ENCODE data around the gene PPP1R7.
A peak's percentile ranks its signal among the peaks of the same experiment; 100 is the strongest.

PPP1R7 gene

DNA sequence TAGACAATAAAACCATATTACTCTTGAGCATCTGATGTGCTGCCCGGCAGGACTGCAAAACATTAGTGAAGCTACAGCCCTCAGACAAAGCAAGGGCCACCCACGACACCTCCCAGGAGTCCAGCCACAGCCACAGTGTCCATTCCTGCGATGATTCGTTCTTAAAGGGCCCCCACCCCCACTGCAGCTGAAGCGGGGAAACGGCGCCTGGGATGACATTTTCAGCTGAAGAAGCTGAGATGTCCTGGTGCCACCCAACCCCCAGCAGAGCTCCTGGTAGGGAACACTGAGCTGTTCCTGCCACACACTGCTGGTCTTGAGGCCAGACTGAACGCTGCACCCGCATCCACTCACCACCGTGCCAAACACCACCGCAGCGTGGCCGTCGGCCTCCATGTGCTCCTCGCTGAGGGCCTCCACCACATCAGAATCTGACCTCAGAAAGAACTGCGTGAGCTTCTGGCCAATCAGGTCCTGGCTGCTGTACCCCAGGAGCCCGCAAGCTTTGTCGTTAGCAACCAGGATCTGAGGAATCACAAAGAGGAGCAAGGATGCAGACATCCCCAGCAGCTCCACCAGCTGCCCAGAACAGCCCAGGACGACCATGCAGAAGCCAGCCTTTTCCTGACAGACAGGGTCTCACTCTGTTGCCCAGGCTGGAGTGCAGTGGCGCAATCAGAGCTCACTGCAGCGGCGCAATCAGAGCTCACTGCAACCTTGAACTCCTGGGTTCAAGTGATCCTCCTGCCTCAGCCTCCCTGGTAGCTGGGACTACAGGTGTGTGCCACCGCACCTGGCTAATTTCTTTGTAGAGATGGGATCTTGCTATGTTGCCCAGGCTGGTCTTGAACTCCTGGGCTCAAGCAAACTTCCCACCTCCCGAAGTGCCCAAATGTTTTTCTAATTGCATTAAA lies 10.5 kb upstream of the PPP1R7 start:
- no peak for DNase-seq (ENCODE audit: low read depth in 2 of 2)

DNA sequence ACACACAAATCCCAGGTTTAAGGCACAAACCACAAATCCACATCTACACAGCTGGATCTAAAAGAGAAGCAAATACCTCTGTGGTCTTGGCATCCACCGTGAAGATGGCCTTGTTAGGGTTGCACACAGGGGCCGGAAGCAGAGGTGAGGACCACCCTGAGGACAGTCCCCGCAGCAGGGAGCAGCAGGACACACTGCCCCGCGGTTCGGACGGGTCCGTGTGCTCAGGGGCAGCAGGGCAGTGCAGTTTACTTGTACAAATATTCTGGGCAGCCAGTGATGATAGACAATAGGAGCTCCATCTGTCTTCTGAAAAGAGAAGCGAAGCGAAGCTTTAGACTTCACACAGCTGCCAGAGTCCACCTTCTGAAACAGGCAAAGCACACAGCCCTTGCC lies 9.8 kb upstream of the PPP1R7 start:
- no peak for DNase-seq (ENCODE audit: low read depth in 2 of 2)

DNA sequence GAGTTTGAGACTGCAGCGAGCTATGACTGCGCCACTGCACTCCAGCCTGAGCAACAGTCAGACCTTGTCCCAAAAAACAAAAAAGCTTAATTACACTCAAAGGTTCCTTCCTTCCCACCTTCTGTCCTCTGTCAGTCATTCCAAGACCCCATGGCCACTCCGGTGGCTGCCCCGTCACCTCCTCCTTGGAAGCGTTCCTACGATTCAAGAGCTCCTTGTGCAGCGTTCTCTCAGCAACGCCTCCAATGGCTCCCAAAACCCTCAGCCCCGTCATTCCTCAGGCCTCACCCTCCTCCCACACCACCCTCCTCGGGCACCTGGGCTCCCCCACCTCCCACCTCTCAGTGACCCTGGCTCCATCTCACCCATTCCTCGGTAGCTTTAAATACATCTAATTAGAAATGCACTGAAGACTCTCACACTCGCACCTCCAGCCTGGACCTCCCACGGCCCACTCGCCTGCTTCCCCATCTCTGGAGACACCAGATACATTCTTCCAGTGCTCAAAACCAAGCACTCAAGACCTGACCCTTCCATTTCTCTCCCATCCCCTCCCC lies 9.0 kb upstream of the PPP1R7 start:
- DNase-seq (ENCODE audit: low read depth in 2 of 2) = no peak

DNA sequence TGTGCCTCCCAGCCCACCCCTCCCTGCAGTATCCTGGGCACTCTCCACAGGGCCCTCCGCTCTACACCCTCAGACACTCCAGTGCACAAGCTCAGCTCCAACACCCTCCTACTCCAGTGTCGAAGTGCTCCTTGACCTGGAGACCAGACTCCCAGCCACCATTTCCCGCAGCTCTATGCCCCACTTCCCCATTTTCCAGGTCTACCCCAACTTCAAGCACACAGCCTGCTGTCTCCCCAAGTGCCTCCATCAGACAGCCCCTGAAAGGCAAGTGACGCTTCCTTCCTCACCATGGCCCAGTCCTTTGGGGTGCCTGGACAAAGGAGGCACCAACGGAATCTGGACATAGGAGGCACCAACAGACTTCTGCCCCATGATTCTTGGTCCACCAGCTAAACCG lies 8.2 kb upstream of the PPP1R7 start:
- DNase-seq (ENCODE audit: low read depth in 2 of 2) = no peak

DNA sequence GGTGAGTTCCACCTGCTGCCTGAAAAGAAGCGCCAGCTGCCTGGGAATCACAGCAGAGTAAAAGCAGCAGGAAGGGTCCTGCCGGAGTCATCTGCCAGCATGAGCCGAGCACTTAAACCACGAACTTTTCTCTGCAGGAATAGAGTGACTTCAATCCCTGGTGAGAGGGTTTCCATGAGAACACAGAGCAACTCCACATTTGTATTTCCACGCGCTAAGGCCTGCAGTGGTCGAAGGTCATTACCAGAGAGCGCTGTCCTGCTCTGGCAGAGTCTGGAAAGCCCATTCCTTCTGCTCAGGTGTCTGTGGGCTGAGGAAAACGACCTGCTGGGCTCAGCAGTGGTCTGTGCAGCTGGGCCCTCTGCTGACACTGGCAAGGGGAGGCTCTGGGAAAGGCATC lies 7.7 kb upstream of the PPP1R7 start:
- no peak for DNase-seq (ENCODE audit: low read depth in 2 of 2)

DNA sequence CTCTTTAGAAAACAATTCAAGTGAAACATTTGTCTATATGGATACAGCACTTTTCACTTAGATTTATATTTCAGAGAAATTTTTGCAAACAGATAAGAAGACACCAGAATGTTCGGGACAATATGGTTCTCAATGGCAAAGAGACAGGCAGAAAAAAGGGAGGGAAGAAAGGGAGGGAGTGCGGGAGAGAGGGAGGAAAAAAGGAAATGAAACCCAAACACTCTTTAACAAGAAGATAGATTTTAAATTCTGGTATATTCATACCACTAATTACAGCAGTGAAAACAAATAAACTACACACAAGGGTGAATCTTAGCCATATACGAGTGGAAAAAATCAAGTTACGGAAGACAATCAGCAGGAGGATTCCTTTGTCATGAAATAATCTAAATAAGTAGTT lies 4.0 kb upstream of the PPP1R7 start:
- DNase-seq (ENCODE audit: low read depth in 2 of 2) = no peak

DNA sequence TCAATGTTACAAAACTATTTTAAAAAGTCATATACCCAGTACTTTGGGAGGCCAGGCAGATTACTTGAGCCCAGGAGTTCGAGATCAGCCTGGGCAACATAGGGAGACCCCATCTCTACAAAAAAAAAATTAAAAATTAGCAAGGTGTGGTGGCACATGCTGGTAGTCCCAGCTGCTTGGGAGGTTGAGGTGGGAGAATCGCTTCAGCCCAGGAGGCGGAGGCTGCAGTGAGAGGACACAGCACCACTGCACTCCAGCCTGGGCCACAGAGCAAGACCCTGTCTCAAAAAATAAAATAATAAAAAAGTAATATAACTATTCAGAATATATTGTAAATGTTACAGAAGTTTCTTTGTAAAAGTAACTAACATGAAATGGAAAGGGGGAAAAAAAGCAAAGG lies 2.9 kb upstream of the PPP1R7 start:
- no peak for DNase-seq (ENCODE audit: low read depth in 2 of 2)

DNA sequence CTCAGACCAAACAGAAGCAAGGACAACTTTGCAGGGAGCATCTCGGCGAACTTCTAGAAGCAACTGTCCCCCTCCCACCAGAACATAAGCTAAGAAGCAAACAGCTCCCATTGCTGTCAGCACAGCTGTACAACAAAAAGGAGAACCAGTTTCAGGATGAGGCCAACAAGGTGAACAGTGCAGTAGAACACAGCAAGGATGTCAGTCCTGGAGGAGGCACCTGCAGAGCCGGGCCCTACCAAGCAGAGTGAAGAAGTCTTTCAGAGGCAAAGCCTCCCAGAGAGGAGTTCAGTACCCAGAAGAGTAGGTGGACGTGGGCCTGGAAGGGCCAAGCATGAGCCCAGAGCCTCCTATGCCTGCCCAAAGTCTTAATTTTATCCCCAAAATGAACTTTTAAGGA lies 2.0 kb upstream of the PPP1R7 start:
- no peak for DNase-seq (ENCODE audit: low read depth in 2 of 2)

DNA sequence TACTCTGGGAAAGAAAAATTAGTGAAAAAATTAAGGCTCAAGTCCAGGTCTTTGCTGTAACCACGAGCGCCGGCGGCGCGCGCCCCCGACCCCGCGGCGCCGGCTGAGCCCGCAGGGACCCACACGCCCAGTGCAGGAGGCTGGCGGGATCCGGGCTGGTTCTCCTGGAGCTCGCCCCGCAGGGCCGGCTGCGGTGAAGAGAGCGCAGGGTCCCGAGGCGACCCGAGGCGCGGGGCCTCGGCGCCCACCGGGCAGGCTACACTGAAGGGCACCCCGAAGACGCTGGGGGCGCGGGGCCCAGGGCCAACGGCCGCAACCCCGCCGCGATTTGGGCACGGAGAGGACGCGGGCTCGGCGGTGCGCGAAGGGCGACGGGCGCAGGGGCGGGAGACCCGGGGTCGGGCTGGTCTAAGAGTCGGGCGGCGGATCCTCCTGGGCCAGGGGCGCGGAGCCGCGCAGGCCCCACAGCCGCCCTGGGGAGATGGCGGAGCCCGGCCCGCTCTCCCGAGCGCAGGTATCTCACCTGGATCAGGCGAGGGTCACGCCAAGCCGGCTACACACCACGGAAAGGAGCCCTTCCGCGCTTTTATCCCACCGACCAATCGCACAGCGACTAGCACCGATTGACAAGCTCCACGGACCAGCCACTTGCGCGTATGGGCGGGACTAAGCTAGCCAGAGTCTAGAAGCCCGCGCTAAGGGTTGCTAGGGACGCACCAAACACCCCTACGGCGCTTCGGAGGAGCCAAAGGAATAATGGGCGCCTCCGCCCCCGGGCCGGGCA lies 1.2 kb upstream of the PPP1R7 start, which contains the start of gene PASK:
Gene PASK (minus strand): TSS at position 582 of the 784 bp plus-strand sequence. CDS start 6,440 bp downstream, outside the sequence.
- peak; percentile 89 to 94 for DNase-seq (ENCODE audit: low read depth in 2 of 2)

DNA sequence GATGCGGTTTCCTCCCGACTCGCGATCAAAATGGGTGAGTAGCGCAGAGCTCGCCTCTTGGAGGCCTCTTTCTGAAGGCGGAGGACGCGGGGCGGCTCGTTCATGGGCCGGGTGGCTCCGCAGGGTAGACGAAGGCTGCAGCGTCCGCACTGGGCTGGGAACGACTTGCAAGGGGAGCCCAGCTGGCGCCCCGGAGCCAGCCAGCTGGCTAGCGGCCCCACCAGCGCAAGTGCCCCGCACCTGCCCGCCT lies 667 bp upstream of the PPP1R7 start:
- no peak for DNase-seq (ENCODE audit: low read depth in 2 of 2)

DNA sequence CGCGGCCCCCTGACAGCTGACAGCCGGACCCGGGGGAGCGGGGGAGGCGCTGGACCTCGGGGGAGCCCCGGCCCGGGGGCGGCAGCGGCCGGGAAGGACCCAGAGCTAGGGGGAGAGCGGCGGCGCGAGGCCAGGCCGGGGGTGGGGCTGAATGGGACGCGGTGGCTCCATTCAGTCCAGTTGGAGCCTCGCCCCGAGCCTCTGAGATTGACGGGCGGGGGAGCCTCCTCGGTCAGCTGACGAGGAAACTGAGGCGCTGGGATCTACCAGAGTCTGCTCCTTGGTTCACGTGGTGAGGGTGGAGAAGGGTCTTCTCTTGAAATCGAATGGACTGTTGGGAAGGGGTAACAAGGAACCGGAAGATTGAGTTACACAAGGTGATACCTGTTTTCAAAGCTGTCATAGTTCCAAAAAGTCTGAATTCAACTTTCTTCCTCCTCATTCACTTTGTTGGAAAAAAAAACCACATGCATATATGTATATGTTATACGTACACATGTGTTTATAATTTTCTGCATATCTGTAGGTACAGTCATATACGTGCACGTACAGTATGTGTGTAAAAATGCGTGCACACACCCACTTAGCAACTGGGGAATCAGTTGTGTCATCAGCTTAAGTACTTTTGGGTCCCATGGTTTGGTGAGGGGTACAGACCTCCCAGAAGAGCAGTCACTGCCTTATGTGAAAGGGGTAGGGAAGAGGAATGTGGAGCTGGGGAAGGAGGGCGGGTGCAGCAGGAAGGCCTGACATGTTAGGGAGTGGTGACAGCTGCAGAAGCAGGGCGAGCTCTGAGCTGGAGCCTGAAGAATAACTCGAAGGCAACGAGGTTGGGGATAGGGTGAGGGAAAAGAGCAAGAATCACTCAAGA lies 628 bp downstream of the PPP1R7 start:
- DNase-seq (ENCODE audit: low read depth in 2 of 2) = no peak

DNA sequence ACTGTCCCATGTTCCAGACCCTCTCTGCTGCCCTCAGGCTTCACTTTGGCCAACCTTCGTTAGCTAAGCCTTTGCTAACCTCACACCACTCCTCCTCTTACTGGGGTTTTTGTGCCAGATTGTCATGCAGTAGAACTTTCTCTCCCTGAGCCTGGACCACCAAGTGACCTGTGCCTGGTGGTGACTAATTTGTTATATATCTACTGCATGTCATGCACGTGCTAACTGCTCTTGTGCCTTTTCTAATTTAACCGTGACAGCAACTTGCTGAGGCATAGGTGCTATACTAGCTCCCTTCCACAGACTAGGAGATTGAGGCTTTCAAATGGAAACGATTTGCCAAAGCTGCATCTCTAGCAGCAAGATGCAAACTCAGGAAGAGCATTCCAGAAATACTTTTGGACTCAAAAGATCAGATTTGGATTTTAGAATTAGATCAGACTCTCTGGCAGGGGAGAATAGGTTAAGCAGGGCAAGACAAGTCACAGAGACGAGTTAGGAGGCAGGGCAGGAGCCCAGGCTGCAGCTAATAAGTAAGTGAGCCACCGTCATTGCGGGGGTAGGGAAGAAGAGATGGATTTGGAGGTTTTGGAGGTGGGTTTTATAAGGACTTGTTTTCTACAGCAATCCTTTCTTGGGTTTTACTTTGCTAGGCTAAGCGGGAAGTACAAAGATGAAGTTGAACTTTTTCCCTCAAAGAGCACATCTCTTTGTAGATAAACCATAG lies 1.8 kb downstream of the PPP1R7 start:
- no peak for DNase-seq (ENCODE audit: low read depth in 2 of 2)

DNA sequence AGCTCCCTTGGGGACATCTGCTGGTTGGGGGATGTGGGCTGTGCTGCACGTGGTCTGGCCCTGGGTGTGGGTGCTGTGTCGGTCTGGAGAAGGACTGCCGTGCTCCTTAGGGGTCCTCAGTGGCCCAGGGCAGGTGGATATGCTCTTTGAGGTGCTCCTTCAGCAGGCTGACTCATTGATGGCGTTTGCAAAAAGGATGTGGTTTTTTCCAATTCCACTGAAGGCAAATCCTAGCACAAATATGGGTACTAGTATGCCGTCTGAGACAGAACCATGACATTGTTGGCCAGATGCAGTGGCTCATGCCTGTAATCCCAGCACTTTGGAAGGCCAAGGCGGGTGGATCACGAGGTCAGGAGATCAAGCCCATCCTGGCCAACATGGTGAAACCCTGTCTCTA lies 3.3 kb downstream of the PPP1R7 start:
- no peak for DNase-seq (ENCODE audit: low read depth in 2 of 2)

DNA sequence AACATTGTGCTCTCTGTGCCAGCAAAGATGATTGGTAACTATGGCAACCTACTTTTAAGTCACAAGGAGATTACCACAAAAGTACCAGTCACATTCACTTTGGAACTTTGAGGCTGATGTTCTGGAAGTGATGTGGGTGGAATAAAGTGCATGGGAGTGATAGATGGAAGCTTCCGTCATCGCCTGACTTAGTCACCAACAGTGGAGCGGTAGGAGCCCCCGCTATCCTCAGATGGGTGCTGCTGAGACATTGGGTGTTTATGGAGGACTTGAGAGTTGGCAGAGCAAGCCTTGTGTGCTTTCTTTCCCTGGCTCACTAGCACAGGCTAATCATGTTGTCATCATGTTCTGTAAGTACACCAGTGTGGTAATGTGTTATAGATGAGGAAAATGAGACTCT lies 4.6 kb downstream of the PPP1R7 start:
- DNase-seq (ENCODE audit: low read depth in 2 of 2) = peak in 1 of 2 donors; percentile 47

DNA sequence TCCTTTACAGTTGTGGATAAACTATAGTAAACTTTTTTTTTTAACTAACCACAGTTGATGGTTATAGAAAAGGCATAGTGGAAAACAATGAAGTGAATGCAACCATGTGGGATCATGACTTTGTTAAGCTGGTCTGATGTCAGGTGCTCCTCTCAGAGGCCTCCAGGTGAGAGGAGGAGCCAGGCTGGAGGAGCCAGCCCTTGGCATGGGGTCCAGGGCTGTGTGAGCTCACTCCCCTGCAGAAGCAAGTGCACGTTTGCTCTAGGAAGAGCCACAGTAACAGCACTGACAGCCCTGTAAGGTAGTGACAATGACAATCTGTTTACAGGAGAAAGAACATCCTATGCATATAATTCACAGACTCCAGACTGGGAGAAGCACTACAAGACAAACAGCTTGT lies 5.7 kb downstream of the PPP1R7 start:
- no peak for DNase-seq (ENCODE audit: low read depth in 2 of 2)

DNA sequence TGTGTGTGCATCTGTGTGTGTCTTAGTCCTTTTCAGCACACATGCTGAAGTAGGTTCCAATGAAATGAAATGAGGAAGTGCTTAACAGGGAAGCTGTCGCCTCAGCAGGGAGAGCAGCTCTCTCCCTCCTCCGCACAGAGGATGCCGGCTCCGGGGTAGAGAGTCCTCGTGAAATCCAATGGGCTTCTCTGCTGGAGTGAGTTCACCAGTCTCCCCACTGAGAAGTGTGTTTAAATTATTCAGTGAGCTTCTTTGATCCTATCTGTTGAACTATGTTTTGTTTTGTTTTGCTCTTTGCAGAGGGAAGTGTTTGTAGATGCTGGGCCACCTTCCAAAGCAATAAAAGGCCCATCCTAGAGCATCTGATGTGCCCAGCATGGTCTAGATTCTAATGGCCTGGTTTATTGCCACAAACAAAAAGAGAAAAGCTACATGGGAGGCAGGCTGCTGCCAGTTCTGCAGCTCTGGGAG lies 6.7 kb downstream of the PPP1R7 start:
- DNase-seq (ENCODE audit: low read depth in 2 of 2) = no peak

DNA sequence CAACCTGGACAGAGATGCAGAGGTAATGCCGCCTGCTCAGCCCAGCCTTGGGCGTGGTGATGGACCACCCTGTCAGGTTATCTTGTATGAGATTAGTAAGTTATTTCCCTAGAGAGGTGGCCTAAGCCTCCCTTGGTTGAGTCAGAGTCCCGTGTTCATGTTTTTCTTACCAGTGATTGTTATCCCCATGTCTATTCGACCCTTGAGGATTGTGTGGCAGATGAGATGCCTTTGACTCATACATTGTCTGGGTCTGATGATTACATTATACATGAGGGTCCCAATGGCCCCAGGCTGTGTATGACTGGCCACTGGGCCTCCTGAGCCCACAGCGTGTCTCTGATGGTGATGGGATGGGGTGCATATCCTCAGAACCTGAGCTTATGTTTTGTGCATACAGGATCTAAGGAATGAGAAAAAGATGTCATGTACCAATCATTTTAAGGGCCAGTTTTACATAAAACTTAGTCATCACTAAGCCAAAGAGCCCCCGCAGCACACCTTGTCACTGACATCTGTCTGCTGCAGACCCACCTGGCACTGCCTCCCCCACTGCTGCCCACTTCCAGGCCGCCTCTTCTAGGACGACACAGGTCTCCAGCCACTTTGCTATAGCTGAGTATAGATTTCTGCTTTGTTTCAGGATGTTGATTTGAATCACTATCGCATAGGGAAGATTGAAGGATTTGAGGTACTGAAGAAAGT lies 7.7 kb downstream of the PPP1R7 start:
- no peak for DNase-seq (ENCODE audit: low read depth in 2 of 2)

DNA sequence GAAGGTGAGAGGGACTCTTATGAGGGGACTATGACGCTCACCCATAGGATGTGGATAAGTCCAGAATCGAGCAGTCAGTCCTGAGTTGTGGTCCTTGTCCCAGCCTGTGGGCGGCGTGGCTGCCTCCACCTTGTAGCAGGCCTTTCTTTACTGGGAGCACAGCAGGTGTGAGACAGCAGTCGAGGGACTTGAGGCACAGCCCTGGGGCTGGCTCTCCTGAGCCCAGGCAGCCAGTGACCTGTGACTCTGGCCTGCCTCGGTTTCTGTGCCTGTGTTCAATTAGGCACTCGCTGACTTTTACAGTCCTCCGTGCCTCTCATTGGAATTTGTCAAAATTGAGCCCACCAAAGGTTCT lies 8.3 kb downstream of the PPP1R7 start:
- DNase-seq (ENCODE audit: low read depth in 2 of 2) = no peak

DNA sequence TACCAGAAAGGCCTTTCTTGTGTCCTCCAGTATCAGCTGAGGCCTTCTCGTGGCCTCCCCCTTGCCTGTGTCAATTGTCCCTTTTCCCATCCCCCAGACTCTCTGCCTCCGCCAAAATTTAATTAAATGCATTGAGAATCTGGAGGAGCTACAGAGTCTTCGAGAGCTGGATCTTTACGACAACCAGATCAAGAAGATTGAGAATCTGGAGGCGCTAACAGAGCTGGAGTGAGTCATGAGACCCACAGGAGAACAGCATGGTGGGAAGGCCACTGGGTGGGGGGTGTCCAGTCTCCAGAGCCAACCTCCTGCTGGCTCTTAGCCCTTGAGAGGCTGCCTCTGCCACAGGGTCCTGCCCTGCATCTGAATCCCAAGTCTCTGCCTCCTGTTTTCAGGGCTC lies 8.8 kb downstream of the PPP1R7 start:
- DNase-seq (ENCODE audit: low read depth in 2 of 2) = no peak

DNA sequence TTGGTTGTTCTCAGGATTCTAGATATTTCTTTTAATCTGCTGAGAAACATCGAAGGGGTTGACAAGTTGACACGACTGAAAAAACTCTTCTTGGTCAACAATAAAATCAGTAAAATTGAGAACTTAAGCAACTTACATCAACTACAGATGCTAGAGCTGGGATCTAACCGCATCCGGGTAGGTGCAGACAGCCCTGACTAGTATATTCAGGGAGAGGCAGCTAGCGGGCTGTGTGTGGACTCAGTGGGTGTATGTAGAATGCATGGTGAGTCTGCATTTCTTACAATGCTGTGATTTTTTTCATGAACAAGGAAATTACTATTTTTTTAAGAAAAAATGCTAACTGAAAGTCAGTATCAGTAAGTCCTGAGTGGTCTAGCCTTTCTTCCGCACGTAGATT lies 10.1 kb downstream of the PPP1R7 start:
- DNase-seq (ENCODE audit: low read depth in 2 of 2) = no peak

All from stimulated activated CD8-positive, alpha-beta memory T cell treated with anti-CD3 and anti-CD28 coated beads, Interleukin-15, amount 100 ng/mL, for 48 hours (primary cell).